DOHH2 (cell line): ENCODE measurements around the gene ADK.

Source experiments
- CTCF ChIP-seq: fragments of 200-600 bp; sonication (generic); IDR thresholded peaks from one replicate; pipeline ENCODE4 v1.5.1; 2014; ENCODE audit warnings: antibody characterized with exemption, mild to moderate bottlenecking, low read depth, low read length; ENCODE audit not compliant: poor library complexity, severe bottlenecking
- EZH2phosphoT487 ChIP-seq: fragments of 200-600 bp; sonication (generic); IDR thresholded peaks from 2 replicates; pipeline ENCODE4 v1.6.1; 2017; ENCODE audit warnings: borderline replicate concordance, mild to moderate bottlenecking, antibody characterized with exemption, low read length, moderate library complexity, mixed read lengths

- no peak for TF ChIP-seq EZH2phosphoT487
- no peak for TF ChIP-seq CTCF
Observed at GRCh38 chr10:74406006-74406405, 255.0 kb downstream of the ADK start.
